ENCODE data around the gene ITCH. TPM values are rescaled to one million over a fixed set of nuclear protein-coding genes. Genes with fewer than 3 reads are reported as not detected.
"Not testable (repeated sequence)": the region's sequence is repeated elsewhere in the genome, so short reads cannot be mapped to it uniquely, and the experiment has no call there.

ITCH gene
- total RNA-seq, 2 experiments from 2014 or later: 44.2 to 47.0 TPM

GRCh38 chr20:34324541-34324940 is 38.5 kb upstream of the ITCH start:
- DNase-seq: peak in 1 of 14 experiments; percentile 7
- ATAC-seq (ENCODE audit: poor library complexity): no peak
- no peaks in the 10 kb centered on the region for H3K4me1 Mint-ChIP-seq (ENCODE audit: low read depth)
- H3K4me3 Mint-ChIP-seq: no peak overlapping the region
- no peak for TF ChIP-seq CTCF (IDR thresholded peaks at IDR 0.05)
- POLR2A ChIA-PET: no interaction called here
- H3K9me3 Mint-ChIP-seq: no peaks in the 10 kb centered on the region
- no peaks in the 10 kb centered on the region for H3K27me3 ChIP-seq (ENCODE audit: control insufficient read depth in 1 of 2, insufficient read depth in 2 of 2, low read length in 2 of 2)
- H3K36me3 ChIP-seq (ENCODE audit: insufficient read depth, low read length): no peaks in the 10 kb centered on the region
- H3K27ac Mint-ChIP-seq: no peak overlapping the region
- CTCF ChIA-PET: interaction anchor here (0.5 to 2.2 kb wide), 2 partner anchors 12 to 73 kb away, joined by 3 to 6 read pairs; no protein-coding TSS in a partner anchor
- peaks cover 15% of the 10 kb centered on the region for H3K27me3 Mint-ChIP-seq
- H3K9me3 ChIP-seq (ENCODE audit: control insufficient read depth in 1 of 2, insufficient read depth in 1 of 2, low read length in 2 of 2): no peaks in the 10 kb centered on the region
- no peaks in the 10 kb centered on the region for H3K4me1 ChIP-seq (ENCODE audit: insufficient read depth, low read length)
- no peaks in the 10 kb centered on the region for H3K36me3 Mint-ChIP-seq (ENCODE audit: low read depth)
- no peak overlapping the region for H3K4me3 ChIP-seq (ENCODE audit: low read length)
- intact Hi-C loops (cut with DNase I, micrococcal nuclease): no loop called here
- no peak overlapping the region for H3K27ac ChIP-seq (ENCODE audit: low read depth in 1 of 2, low read length in 2 of 2)

- H3K27me3 ChIP-seq (ENCODE audit: control insufficient read depth in 1 of 2, insufficient read depth in 2 of 2, low read length in 2 of 2); H3K36me3 Mint-ChIP-seq (ENCODE audit: low read depth); H3K4me3 Mint-ChIP-seq; H3K27me3 Mint-ChIP-seq; POLR2A ChIA-PET; intact Hi-C loops (cut with DNase I, micrococcal nuclease); H3K4me1 Mint-ChIP-seq (ENCODE audit: low read depth); DNase-seq; H3K4me3 ChIP-seq (ENCODE audit: low read length); ATAC-seq (ENCODE audit: poor library complexity); H3K9me3 ChIP-seq (ENCODE audit: control insufficient read depth in 1 of 2, insufficient read depth in 1 of 2, low read length in 2 of 2); H3K27ac Mint-ChIP-seq; H3K9me3 Mint-ChIP-seq; H3K4me1 ChIP-seq (ENCODE audit: insufficient read depth, low read length); CTCF ChIA-PET; H3K36me3 ChIP-seq (ENCODE audit: insufficient read depth, low read length); H3K27ac ChIP-seq (ENCODE audit: low read depth in 1 of 2, low read length in 2 of 2): not testable (repeated sequence)
Measured at GRCh38 chr20:34328207-34328606, 34.9 kb upstream of the ITCH start.

GRCh38 chr20:34328928-34329677 is 34.0 kb upstream of the ITCH start:
- Mint-ChIP-seq H3K27ac (no peak overlapping the region), H3K9me3 (no peaks in the 10 kb centered on the region), H3K4me3 (no peak overlapping the region), H3K27me3 (no peaks in the 10 kb centered on the region), H3K36me3 (ENCODE audit: low read depth) (no peaks in the 10 kb centered on the region), H3K4me1 (ENCODE audit: low read depth) (no peaks in the 10 kb centered on the region)
- intact Hi-C loops (cut with DNase I, micrococcal nuclease): no loop called here
- Histone ChIP-seq H3K9me3 (ENCODE audit: control insufficient read depth in 1 of 2, insufficient read depth in 1 of 2, low read length in 2 of 2) (no peaks in the 10 kb centered on the region), H3K27me3 (ENCODE audit: control insufficient read depth in 1 of 2, insufficient read depth in 2 of 2, low read length in 2 of 2) (no peaks in the 10 kb centered on the region), H3K36me3 (ENCODE audit: insufficient read depth, low read length) (no peaks in the 10 kb centered on the region), H3K4me3 (ENCODE audit: low read length) (no peak overlapping the region), H3K4me1 (ENCODE audit: insufficient read depth, low read length) (no peaks in the 10 kb centered on the region), H3K27ac (ENCODE audit: low read depth in 1 of 2, low read length in 2 of 2) (no peak overlapping the region)
- no peak for TF ChIP-seq CTCF (IDR thresholded peaks at IDR 0.05)
- POLR2A ChIA-PET: no interaction called here
- CTCF ChIA-PET: no interaction called here
- DNase-seq: no peak
- ATAC-seq (ENCODE audit: poor library complexity): no peak

- CTCF ChIA-PET; H3K9me3 Mint-ChIP-seq; H3K36me3 Mint-ChIP-seq (ENCODE audit: low read depth); H3K27ac ChIP-seq (ENCODE audit: low read depth in 1 of 2, low read length in 2 of 2); DNase-seq; H3K4me3 Mint-ChIP-seq; H3K27me3 ChIP-seq (ENCODE audit: control insufficient read depth in 1 of 2, insufficient read depth in 2 of 2, low read length in 2 of 2); H3K9me3 ChIP-seq (ENCODE audit: control insufficient read depth in 1 of 2, insufficient read depth in 1 of 2, low read length in 2 of 2); H3K27ac Mint-ChIP-seq; H3K4me1 ChIP-seq (ENCODE audit: insufficient read depth, low read length); H3K4me1 Mint-ChIP-seq (ENCODE audit: low read depth); POLR2A ChIA-PET; H3K4me3 ChIP-seq (ENCODE audit: low read length); intact Hi-C loops (cut with DNase I, micrococcal nuclease); H3K27me3 Mint-ChIP-seq; ATAC-seq (ENCODE audit: poor library complexity); H3K36me3 ChIP-seq (ENCODE audit: insufficient read depth, low read length): not testable (repeated sequence)
Measured at GRCh38 chr20:34330861-34331544, 32.1 kb upstream of the ITCH start.
